Activated CD4-positive, CD25-positive, alpha-beta regulatory T cell treated with anti-CD3 and anti-CD28 coated beads, Interleukin-2, amount 50 U/mL, for 24 hours (primary cell): ENCODE data around the gene PRKAG1.

ENCODE experiments used
- ATAC-seq, 2 donors: fragments of 150-1000 bp; cut with Tn5 transposase; one replicate each; pipeline ENCODE4 v1.10.0; 2021; ENCODE audit warnings: mild to moderate bottlenecking in 1 of 2, moderate library complexity in 1 of 2

PRKAG1 gene

GRCh38 chr12:49030714-49031572, 12.4 kb upstream of the PRKAG1 start:
- ATAC-seq, result no peak

GRCh38 chr12:49030119-49030518, 11.5 kb upstream of the PRKAG1 start:
- no peak for ATAC-seq

GRCh38 chr12:49028666-49029275, 10.2 kb upstream of the PRKAG1 start:
- ATAC-seq, result no peak

- no peak for ATAC-seq
Observed at GRCh38 chr12:49027846-49028555, 9.4 kb upstream of the PRKAG1 start.

GRCh38 chr12:49026678-49027480, 8.3 kb upstream of the PRKAG1 start:
- ATAC-seq, result no peak

GRCh38 chr12:49026101-49026500, 7.5 kb upstream of the PRKAG1 start:
- ATAC-seq, result no peak

GRCh38 chr12:49025463-49025862, 6.9 kb upstream of the PRKAG1 start:
- no peak for ATAC-seq

- no peak for ATAC-seq
Observed at GRCh38 chr12:49024543-49024942, 6.0 kb upstream of the PRKAG1 start.

- no peak for ATAC-seq
Observed at GRCh38 chr12:49023812-49024211, 5.2 kb upstream of the PRKAG1 start.

- ATAC-seq, result no peak
Observed at GRCh38 chr12:49022558-49023178, 4.1 kb upstream of the PRKAG1 start.

GRCh38 chr12:49021292-49021915, 2.8 kb upstream of the PRKAG1 start:
- no peak for ATAC-seq

GRCh38 chr12:49020441-49020840, 1.9 kb upstream of the PRKAG1 start:
- no peak for ATAC-seq

GRCh38 chr12:49019443-49020324, 1.1 kb upstream of the PRKAG1 start:
- ATAC-seq, result no peak

- ATAC-seq, result no peak
Observed at GRCh38 chr12:49019120-49019430, 499 bp upstream of the PRKAG1 start.

- ATAC-seq, result peak; percentile 2 to 5
Observed at GRCh38 chr12:49017891-49018260, 700 bp downstream of the PRKAG1 start.

- ATAC-seq, result no peak
Observed at GRCh38 chr12:49015196-49015595, 3.4 kb downstream of the PRKAG1 start.

- no peak for ATAC-seq
Observed at GRCh38 chr12:49014547-49014946, 4.0 kb downstream of the PRKAG1 start.

- no peak for ATAC-seq
Observed at GRCh38 chr12:49013428-49013827, 5.1 kb downstream of the PRKAG1 start.

- ATAC-seq, result no peak
Observed at GRCh38 chr12:49012739-49013138, 5.8 kb downstream of the PRKAG1 start.

- no peak for ATAC-seq
Observed at GRCh38 chr12:49010092-49010668, 8.4 kb downstream of the PRKAG1 start.

- no peak for ATAC-seq
Observed at GRCh38 chr12:49008943-49009342, 9.6 kb downstream of the PRKAG1 start.
